HG03442 (cell line): ENCODE results near the gene S100A7.
"Not testable (repeated sequence)": the region's sequence is repeated elsewhere in the genome, so short reads cannot be mapped to it uniquely, and the experiment has no call there.

Experiments used
- ATAC-seq: cut with Tn5 transposase; IDR thresholded peaks from one replicate; pipeline ENCODE4 v1.9.1; 2021; ENCODE audit warnings: mild to moderate bottlenecking, moderate library complexity; ENCODE audit not compliant: unreplicated experiment

S100A7 gene

GRCh38 chr1:153478047-153478691 is 17.7 kb upstream of the S100A7 start:
- ATAC-seq = no peak

DNA sequence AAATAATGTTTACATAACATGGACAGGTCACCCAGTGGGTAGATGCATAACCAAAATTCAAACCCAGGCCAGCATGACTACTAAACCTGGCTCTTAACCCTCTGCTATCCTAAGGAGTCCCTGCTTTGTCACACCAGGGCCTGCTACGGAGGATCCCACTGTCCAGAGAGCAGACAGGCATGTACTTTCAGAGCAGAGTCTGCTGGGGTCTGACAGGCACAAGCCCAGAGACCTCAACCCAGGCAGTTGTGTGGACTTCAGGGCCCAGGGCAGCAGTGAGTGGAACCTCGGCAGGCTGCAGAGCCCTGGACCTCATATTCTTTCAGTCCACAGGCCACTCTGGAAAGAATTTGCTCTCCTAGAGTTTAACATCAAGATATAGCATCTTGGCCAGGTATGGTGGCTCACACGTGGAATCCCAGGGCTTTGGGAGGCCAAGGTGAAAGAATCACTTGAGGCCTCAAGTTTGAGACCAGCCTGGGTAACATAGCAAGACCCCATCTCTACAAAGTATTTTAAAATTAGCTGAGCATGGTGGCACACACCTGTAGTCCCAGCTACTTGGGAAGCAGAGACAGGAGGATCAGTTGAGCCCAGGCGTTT is 16.1 kb upstream of the S100A7 start:
- no peak for ATAC-seq

DNA sequence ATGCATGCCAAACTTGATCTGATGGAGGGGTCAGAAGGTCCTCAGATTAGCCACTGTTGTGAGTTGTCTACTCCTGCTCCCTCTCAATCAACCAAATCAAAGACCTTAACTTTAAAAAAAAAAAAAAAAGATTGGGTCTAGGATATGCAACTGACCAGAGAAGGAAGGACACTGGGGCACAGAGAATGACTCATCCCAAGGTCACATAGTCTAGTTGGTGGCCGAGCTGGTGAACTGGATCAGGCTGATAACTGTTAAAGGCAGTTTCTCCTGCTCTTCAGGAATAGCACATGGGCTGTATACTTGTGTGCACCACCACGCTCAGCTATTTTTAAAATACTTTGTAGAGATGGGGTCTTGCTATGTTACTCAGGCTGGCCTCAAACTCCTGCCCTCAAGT is 14.8 kb upstream of the S100A7 start:
- no peak for ATAC-seq

DNA sequence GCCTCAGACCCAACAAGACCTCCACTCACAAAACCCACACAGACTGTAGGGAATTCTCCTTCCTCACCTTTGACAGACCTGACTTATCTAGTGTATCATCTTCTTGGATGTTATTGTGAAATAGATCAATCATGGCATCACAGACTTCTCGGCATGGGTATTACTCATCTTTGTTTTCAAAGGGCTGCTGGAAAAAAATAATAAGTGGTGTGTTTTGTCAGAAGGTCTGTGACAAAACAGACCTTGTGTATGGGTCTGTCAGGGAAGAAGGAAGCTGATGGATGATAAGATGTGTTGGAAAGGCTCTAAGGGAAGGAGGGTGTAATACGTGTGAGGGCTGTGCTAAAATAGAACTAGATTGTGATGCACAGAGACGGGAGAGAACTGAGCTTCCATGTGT is 13.9 kb upstream of the S100A7 start:
- ATAC-seq = no peak

DNA sequence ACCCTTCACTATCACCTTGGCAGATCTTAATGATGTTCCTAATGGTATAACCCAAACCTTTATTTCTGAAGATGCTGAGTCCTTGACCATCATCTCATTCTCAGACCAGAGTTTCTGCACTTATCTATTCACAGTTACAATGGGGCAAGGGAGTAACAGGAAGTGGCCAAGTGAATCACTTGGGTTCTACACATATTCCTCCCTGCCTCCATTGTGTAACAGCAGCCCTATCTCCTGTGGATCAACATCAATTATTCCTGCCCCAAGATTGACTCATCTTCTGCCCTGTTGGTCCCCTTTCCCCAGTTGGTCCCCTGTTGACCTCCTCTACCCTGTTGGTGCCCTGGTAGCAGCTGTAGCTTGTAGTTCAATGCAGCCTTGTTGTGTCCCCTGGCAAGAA is 10.3 kb upstream of the S100A7 start:
- ATAC-seq = no peak

- no peak for ATAC-seq
These were observed 6.5 kb upstream of the S100A7 start for GRCh38 chr1:153466908-153467307.

GRCh38 chr1:153465811-153466636 is 5.6 kb upstream of the S100A7 start:
- ATAC-seq = no peak

GRCh38 chr1:153462741-153463140 is 2.3 kb upstream of the S100A7 start:
- ATAC-seq = not testable (repeated sequence)

GRCh38 chr1:153459655-153460054 is 796 bp downstream of the S100A7 start:
- ATAC-seq = no peak

- no peak for ATAC-seq
These were observed 4.1 kb downstream of the S100A7 start for GRCh38 chr1:153456396-153456795.

DNA sequence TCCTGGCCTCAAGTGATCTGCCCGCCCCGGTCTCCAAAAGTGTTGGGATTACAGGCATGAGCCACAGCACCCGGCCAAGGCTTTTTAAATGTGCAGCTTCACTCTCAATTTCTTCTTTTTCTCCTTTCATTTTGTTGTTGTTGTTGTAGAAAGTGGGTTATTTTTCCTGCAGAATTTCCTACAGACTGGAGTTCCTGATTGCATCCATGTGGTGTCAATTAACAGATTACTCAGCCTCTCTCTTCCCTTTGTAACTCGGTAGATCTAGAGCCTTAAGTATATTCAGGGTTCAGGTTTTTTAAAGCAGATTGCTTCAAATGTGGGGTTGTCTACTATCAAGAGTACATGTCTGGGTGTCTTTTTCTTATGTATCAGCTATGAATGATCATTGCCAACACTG is 11.6 kb downstream of the S100A7 start:
- not testable (repeated sequence) for ATAC-seq

DNA sequence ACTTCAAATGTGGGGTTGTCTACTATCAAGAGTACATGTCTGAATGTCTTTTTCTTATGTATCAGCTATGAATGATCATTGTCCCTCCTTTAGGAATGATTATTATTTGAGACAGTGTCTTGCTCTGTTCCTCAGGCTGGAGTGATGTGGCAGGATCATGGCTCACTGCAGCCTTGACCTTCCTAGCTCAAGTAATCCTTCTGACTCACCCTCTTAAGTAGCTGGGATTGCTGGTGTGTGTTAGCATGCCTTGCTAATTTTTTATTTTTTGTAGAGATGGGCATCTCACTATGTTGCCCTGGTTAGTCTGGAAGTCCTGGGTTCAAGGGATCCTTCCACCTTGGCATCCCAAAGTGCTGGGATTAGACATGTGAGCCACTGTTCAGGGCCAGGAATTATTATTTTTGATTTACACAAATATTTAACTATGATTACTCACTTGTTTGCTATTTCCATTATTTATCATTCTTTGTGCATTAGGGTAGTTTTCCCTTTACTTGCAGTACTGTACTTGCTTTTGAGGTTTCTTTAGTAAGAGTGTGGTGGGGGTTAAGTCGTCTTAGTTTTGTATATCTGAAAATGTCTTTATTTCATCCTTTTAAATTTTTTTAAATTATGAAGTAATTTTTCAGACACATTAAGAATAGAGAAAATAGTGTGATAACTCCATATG is 12.8 kb downstream of the S100A7 start:
- ATAC-seq = no peak

- ATAC-seq = no peak
These were observed 16.4 kb downstream of the S100A7 start for GRCh38 chr1:153444078-153444477.

GRCh38 chr1:153443486-153443885 is 17.0 kb downstream of the S100A7 start:
- no peak for ATAC-seq

DNA sequence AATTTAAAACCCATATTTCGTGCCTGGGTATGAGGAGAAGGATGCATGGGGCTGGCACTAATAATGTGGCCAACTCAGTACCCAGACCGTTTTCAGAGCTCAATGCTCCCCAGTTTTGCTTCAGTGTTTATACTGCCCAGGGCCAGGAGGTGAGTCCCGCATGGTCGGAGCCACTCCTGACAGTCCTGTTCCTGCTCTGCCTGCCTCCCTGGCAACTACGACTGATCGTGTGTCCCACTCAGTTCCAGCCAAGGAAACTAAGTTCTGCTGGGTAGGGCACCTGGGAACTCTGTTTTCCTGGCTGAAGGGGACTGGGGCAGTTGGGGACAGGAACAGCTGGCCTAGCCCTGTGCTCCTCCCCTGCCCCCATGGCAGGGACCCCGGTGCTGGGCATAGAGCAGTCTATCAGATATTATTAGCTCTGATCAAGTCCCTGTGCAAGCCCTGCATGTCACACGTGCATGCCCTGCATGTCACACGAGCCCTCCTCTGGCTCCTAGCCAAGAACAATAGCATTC is 19.2 kb downstream of the S100A7 start:
- ATAC-seq = no peak

DNA sequence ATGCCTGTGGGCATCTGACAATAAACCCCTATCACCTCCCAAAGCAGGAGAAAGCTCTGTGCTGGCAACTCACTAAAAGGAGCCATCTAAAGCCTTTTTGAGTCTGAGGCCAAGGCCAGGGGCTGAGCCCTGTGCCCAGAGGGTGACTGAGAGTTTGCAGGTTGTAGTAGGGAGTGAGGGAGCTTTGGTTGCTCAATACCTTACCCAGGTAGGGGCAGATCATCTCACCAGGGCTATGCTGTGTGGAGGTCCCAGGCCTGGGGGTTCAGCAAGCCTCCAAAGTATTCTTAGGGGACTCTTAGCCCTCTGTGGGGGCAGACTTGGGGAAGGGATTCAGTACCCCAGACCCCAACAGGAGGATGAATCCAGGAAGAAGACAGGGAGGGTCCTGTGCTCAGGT is 21.2 kb downstream of the S100A7 start:
- no peak for ATAC-seq

DNA sequence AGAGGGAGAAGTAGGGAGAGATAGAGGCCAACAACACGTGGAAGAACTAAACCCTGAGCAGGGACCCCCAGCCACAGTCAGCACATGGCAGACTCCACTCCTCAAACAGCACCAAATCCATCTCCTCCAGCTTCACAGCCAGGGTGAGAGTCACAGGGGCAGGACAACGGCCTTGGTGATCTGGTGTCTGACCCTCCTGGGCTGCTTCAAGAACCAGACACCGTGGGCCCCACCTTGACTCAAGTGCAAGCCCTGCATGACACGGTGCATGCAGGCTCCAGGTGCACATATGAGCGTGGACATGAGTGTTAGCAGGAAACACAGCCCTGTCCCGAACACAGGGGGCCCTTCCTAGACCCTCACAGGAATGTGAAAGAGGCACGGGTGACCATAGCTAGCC is 21.9 kb downstream of the S100A7 start:
- ATAC-seq = no peak

GRCh38 chr1:153437236-153437635 is 23.2 kb downstream of the S100A7 start:
- ATAC-seq = no peak

DNA sequence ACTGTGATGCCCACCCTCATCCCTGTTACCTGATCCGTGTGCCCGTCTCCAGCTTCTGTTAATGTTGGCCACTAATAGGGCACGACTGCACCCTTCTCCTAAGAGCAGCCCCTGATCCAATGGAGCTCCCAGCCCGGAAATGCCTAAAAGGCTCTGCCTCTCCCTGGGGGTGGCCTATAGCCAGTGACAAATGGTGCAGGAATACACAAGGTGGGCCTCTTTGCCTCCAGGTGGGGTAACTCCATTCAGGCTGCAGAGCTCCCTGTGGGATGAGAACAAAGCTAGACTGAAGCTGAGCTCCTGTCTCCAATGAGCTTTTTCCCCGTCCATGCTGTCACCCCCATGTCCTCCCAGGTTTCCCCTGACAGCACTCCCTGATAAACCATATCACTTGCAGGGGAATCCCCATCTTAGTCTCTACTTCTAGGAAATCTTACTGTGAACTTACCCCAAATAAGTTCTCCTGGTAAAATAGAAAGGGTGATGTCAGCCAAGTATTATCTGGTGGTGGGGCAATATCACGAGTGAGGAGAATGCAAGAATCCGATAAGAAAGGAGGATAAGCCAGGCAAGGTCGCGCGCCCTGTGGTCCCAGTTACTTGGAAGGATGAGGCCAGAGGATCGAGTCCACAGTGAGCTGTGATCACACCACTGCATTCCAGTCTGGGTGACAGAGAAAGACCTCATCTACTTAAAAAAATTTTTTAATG is 25.6 kb downstream of the S100A7 start:
- no peak for ATAC-seq

- no peak for ATAC-seq
These were observed 27.4 kb downstream of the S100A7 start for GRCh38 chr1:153432874-153433681.
